Fibroblast of skin of right biceps (primary cell): Measurements from ENCODE around the gene FBXW2.
A peak's percentile ranks its signal among the peaks of the same experiment; 100 is the strongest.
"Not testable (repeated sequence)": the region's sequence is repeated elsewhere in the genome, so short reads cannot be mapped to it uniquely, and the experiment has no call there.

Experiments used
- DNase-seq: peaks from one replicate; pipeline ENCODE4 v3.0.0-alpha.2; 2013

Gene FBXW2

GRCh38 chr9:120778758-120779157 is 14.5 kb downstream of the FBXW2 start:
- DNase-seq = no peak

DNA sequence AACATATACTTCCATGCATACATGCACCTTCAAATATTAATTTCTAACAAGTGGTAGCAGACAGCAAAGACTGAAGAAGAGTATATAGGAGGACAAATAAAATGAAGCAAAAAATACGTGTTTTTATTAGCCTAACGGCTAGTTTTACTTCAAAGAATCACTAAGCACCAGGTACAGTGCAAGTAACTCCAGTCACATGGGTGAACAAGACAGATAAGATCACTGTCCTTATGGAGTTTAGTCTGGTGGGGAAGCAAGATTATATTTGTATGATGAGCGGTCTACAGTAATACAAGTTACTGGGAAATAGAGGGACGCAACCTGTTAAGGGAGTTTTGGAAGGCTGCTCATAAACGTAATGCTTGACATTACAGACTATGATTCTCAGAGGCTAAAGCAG is 16.0 kb downstream of the FBXW2 start:
- DNase-seq = no peak

GRCh38 chr9:120776788-120777187 is 16.4 kb downstream of the FBXW2 start:
- DNase-seq = no peak

DNA sequence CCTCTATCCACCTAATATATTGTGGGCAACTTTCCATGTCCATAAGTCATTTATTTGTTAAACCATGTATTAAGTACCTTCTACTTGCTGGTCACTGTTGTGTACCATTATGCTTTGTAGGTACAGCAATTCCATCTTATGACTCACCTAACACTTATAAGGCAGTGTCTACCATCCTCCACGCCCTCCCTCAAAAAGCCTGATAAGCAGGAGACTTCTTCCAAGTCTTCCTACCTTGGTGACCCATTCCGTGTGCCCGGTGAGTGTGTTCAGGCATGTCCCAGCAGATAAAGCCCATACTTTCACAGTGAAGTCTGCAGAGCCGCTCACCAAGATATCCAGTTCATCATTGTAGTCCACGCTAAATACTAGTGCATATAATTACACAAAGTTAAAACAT is 17.4 kb downstream of the FBXW2 start:
- DNase-seq = no peak

GRCh38 chr9:120774719-120775118 is 18.5 kb downstream of the FBXW2 start:
- no peak for DNase-seq

GRCh38 chr9:120773256-120773655 is 20.0 kb downstream of the FBXW2 start:
- no peak for DNase-seq

DNA sequence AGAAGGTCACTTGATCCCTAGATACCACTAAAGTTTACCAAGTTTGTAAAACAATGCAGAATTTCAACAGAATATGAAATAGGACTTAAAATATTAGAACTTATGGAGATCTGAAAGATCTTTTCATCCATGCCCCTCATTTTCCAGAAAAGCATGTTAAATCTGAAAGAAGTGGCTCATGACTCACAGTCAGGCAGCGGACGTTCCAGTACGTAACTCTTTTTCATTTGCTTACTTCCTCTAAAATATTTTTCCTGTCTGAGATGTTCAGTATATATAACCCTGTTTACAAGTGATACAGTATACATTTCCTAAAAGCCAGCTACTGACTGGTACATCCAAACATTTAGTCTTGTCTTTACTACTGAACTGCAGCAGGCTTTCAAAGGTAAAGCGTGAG is 22.3 kb downstream of the FBXW2 start:
- no peak for DNase-seq

DNA sequence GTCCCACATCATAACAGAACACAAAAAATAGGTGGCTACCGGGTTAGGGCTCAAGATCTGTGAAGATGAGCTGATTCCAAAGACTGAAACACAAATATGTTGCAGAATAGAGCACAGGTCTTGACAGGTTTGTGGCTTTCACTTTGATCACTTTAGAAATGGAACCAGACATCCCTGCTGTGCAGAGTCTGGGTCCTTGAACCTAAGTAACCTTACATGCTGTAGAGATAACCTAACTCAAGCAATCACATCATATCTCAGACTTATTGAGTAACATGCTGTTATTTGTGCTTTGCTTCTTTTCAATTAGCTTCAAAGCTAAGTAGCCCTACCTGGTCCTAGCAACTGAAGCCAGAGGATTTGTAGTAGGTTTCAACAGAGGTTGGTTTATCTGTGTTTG is 24.3 kb downstream of the FBXW2 start:
- DNase-seq = no peak

DNA sequence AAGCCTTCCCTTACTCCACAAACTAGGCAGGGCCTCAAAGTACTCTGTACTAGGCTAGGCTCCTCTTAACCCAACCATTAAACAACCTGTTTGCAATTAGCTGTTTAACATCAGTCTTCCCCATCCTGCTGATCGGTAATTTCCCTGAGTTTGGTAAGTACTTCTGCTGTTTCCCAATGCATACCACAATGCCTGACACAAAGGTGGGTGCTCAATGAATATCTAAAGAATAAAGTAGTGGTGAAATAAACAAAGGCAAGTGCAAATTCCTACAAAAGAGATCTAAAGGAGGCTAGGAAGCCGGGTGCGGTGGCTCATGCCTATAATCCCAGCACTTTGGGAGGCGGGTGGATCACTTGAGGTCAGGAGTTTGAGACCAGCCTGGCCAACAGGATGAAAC is 25.0 kb downstream of the FBXW2 start:
- DNase-seq = no peak

GRCh38 chr9:120767451-120767850 is 25.8 kb downstream of the FBXW2 start:
- no peak for DNase-seq

DNA sequence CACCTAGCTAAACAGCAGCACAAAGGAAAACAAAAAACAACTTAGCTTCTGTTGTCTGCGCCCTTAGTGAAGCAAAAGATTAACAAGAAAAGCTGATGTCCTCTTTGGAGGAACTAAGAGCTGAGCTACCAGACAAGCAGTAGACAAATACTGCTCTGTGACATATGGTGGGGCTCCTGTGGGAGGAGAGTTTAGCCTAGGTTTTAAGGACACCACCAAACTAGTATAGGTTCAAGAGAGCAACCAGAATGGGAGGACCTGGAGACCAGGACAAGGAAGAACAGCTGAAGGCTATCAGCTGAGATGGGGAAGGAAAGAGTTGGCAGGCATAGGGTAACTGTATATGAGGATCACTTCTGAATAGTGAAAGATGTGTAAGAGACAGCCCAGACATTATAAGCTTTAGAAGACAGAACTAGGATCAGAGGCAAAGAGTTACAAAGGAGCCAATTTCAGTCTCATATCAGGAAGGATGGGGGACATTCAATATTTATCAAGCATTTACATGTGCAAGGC is 27.2 kb downstream of the FBXW2 start:
- no peak for DNase-seq

DNA sequence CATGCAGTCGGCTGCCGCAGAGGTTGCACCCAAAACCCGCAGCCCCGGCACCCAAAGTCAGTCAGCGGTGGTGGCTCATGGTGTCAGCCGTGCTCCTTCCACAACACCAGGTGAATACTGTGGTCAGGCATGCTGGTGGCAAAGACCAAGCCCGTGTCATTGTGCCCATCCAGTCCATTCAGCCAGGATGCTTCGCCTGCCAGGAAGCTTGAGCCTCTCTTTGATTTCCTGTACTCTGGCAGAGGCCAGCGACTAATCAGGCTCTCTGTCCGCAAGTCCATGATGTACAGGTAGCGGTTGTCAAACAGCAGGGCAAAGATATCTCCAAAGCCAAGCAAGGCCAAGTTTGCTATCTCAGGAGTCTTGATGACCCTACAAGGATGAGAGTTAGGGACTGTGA is 28.7 kb downstream of the FBXW2 start:
- DNase-seq = no peak

DNA sequence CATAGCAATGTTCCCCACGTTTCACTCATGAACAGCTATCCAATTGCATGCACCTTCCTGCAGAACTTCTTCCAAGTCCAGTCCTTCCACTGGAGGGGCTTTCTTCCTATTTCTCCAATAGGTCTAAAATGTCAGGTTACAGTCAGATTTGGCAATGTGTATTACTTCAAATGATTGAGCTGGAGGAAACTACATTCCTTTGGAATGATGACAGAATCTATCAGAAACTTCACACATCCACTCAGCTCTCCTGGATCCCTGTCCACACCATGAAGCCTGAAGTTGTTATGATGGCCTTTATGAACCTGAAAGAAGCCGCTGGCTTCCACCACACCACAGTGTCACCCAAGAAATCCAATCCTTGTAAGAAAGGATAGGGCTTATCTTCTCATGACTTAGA is 32.2 kb downstream of the FBXW2 start:
- peak; percentile 10 for DNase-seq

DNA sequence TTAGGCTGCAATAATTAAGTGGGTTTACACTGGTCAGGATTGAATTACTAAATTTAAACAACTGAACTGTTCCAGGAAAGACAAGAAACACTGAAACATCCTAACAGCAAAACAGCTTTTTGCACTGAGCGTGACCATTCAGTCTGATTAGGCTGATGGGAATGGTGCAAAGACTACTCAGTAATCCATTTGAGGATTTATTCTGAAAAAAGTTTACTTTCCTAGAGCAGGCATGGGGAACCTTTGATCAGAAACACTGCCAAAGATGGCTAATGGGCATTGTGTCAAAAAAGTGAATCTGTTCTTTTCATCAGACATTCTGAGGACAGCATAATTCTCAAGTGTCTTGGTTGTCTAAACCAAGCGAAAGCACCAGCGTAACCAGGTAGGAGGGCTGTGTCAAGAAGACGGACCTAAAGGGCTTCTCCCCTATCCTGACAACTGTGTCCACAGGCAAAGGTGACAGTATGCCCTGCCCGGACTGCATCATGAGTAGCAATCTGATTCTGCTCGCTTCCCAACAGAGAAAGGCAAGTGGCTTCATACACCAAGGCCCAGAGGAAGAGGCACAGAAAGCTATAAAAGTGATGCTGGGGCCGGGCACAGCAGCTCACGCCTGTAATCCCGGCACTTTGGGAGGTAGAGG is 33.3 kb downstream of the FBXW2 start:
- DNase-seq = no peak

DNA sequence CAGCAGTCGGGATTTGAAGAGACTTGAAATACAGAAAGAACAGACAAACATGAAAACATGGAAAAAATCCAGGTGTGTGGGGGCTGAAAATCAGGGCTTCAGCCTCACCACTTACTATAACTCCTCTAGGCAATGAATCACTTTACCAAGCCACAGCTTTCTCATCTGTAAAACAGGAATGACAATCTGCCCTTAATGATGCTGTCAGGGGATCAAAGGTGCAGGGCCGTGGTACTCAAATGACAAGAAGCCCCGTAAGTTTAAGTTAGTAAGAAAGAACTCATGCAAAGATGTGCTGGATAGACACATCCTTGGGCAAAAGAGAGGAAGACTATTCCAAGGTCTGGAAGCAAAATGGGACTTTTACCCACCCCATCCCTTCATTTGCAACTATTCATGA is 34.7 kb downstream of the FBXW2 start:
- DNase-seq = no peak

DNA sequence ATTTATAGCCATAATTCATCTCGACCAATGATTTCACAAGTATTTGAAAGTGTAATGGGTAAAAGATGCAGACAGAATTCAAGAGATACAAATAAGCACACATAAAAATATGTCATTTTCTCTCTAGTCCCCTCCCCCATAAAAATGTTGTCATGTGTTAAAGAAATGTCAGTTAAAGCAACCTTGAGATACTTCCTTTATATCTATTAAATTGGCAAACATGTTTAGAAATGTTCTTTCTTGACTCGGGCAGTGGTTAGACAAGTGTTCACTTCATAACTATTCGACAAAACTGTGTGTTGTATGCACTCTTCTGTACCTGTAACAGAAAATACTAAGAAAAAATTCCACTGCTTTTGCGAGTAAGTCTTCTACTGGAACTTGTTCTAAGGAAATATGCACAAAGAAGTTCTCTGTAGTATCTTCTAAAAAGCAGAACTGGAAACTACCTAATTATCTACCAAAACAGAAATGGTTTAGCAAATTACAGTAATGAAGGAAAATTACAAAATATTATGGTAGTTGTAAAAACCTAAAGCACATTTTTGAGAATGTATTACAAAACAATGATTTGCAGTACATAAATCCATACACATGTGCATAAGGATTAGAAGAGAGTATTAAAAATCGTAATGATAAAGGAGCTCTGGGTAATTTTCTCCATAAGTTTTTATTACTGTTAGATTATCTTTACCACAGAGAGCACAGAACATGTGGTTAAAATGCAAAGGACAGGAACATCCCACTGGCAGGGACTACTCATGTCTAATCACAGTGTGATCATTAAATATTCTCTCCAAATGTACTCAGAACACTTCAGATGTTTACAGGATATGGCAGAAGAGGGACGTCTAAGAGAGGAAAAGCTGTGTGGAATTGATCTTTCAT is 35.9 kb downstream of the FBXW2 start:
- DNase-seq = no peak

GRCh38 chr9:120756531-120756930 is 36.7 kb downstream of the FBXW2 start:
- no peak for DNase-seq

- DNase-seq = peak; percentile 51
Measured at GRCh38 chr9:120755810-120756434, 37.3 kb downstream of the FBXW2 start.

DNA sequence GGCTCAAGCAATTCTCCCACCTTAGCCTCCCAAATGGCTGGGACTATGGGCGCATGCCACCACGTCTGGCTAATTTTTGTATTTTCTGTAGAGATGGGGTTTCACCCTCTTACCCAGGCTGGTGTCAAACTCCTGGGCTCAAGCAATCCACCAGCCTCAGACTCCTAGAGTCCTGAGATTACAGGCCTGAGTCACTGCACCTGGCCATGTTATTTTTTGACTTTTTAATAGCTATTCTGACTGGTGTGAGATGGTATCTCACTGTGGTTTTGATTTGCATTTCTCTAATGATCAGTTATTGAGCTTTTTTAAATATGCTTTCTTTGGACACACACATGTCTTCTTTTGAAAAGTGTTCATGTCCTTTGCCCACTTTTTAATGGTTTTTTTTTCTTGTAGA is 38.2 kb downstream of the FBXW2 start:
- DNase-seq = no peak

GRCh38 chr9:120750421-120750820 is 42.8 kb downstream of the FBXW2 start:
- DNase-seq = no peak

DNA sequence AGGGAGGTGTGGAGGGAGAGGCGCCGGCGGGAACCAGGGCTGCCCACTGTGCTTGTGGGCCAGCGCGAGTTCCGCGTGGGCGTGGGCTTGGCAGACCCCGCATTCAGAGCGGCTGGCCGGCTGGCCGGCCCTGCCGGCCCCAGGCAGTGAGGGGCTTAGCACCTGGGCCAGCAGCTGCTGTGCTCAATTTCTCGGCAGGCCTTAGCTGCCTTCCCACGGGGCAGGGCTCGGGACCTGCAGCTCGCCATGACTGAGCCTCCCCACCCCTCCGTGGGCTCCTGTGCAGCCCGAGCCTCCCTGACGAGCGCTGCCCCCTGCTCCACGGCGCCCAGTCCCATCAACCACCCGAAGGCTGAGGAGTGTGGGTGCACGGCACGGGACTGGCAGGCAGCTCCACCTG is 46.9 kb downstream of the FBXW2 start:
- not testable (repeated sequence) for DNase-seq

- no peak for DNase-seq
Measured at GRCh38 chr9:120745278-120745677, 47.9 kb downstream of the FBXW2 start.

GRCh38 chr9:120742951-120743416 is 50.2 kb downstream of the FBXW2 start:
- peak; percentile 36 for DNase-seq

DNA sequence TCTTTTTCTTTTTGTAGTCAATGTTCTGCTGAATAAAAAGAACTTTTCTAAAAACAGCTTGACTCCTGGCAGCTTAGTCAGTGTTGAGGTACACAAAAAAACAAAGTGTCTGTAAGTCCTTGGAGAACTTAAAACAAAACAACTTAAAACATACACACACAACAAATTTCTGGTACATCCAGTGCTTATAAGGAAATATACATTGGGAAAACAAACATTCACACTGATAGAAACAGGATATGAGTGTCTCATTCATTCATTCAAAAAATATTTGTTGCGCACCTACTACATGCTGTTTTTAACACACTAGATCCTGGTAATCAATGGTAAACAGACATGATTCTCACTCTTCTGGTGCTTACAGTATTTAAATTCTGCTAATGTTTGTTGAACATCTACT is 51.5 kb downstream of the FBXW2 start:
- DNase-seq = no peak
